NCI-H187 treated with DMSO at 0.1 percent for 48 hours (cell line): Measurements from ENCODE around the gene GRK4.

Source experiments
- DNase-seq: peaks from one replicate; lab custom pipeline; 2025; lab: John Stamatoyannopoulos, UW

The GRK4 gene

GRCh38 chr4:3073158-3074077, 110.0 kb downstream of the GRK4 start:
- no peak for DNase-seq

GRCh38 chr4:3074078-3074845, 110.9 kb downstream of the GRK4 start, which contains the start of the genes HTT and HTT-AS:
Gene HTT (plus strand): TSS chr4:3074681. CDS start chr4:3074826, 145 bp downstream.
Gene HTT-AS (minus strand): TSS chr4:3074538.
- peak; percentile 64 for DNase-seq

GRCh38 chr4:3074846-3075651, 111.7 kb downstream of the GRK4 start:
- DNase-seq: no peak

- no peak for DNase-seq
These were observed 112.2 kb downstream of the GRK4 start for GRCh38 chr4:3075652-3075981.

GRCh38 chr4:3077796-3078195, 114.4 kb downstream of the GRK4 start:
- DNase-seq: no peak

- DNase-seq: no peak
These were observed 116.3 kb downstream of the GRK4 start for GRCh38 chr4:3079694-3080123.

- no peak for DNase-seq
These were observed 119.6 kb downstream of the GRK4 start for GRCh38 chr4:3082925-3083515.

GRCh38 chr4:3083732-3084131, 120.4 kb downstream of the GRK4 start:
- no peak for DNase-seq

- DNase-seq: no peak
These were observed 122.7 kb downstream of the GRK4 start for GRCh38 chr4:3085948-3086670.

- DNase-seq: no peak
These were observed 123.9 kb downstream of the GRK4 start for GRCh38 chr4:3087115-3087797.
